Glomerular visceral epithelial cell (primary cell): ENCODE data around the gene NKX3-2.

ENCODE experiments used
- DNase-seq: peaks from one replicate; pipeline ENCODE4 v3.0.0-alpha.2; 2016; ENCODE audit errors: extremely low spot score

NKX3-2 gene

GRCh38 chr4:13543839-13544605 is at the start of gene NKX3-2:
Gene NKX3-2, minus strand, starts transcription at chr4:13544508. Its CDS starts 94 bp downstream, at chr4:13544414.
- peak; percentile 38 for DNase-seq

- no peak for DNase-seq
These were observed 47.9 kb upstream of the NKX3-2 start for GRCh38 chr4:13592220-13592619.

GRCh38 chr4:13590766-13591165 is 46.5 kb upstream of the NKX3-2 start:
- no peak for DNase-seq

GRCh38 chr4:13588954-13589353 is 44.6 kb upstream of the NKX3-2 start:
- DNase-seq: no peak

- DNase-seq: no peak
These were observed 40.2 kb upstream of the NKX3-2 start for GRCh38 chr4:13584481-13584880.

- no peak for DNase-seq
These were observed 35.7 kb upstream of the NKX3-2 start for GRCh38 chr4:13580036-13580435.

GRCh38 chr4:13577660-13578059 is 33.4 kb upstream of the NKX3-2 start:
- DNase-seq: no peak

GRCh38 chr4:13570916-13571315 is 26.6 kb upstream of the NKX3-2 start:
- DNase-seq: no peak

- DNase-seq: no peak
These were observed 22.8 kb upstream of the NKX3-2 start for GRCh38 chr4:13567125-13567524.

GRCh38 chr4:13562876-13563275 is 18.6 kb upstream of the NKX3-2 start:
- no peak for DNase-seq

GRCh38 chr4:13561673-13562072 is 17.4 kb upstream of the NKX3-2 start:
- no peak for DNase-seq

- DNase-seq: peak; percentile 46
These were observed 15.8 kb upstream of the NKX3-2 start for GRCh38 chr4:13560111-13560510.

- peak; percentile 82 for DNase-seq
These were observed 15.1 kb upstream of the NKX3-2 start for GRCh38 chr4:13559413-13559812.

- no peak for DNase-seq
These were observed 14.6 kb upstream of the NKX3-2 start for GRCh38 chr4:13558881-13559280.

- DNase-seq: no peak
These were observed 11.0 kb upstream of the NKX3-2 start for GRCh38 chr4:13555325-13555724.

- no peak for DNase-seq
These were observed 8.8 kb upstream of the NKX3-2 start for GRCh38 chr4:13553081-13553480.

GRCh38 chr4:13548984-13549546 is 4.8 kb upstream of the NKX3-2 start:
- peak; percentile 80 for DNase-seq

- DNase-seq: peak; percentile 18
These were observed 4.0 kb upstream of the NKX3-2 start for GRCh38 chr4:13548059-13548983.

- DNase-seq: no peak
These were observed 3.3 kb upstream of the NKX3-2 start for GRCh38 chr4:13547485-13548041.

- DNase-seq: no peak
These were observed 2.7 kb upstream of the NKX3-2 start for GRCh38 chr4:13546941-13547484.

GRCh38 chr4:13546142-13546940 is 2.0 kb upstream of the NKX3-2 start:
- DNase-seq: no peak
